ENCODE data around the gene VGLL4.

VGLL4 gene

GRCh38 chr3:11662392-11662990 is 18.8 kb upstream of the VGLL4 start:
- no peak for TF ChIP-seq POLR2A (IDR thresholded peaks at IDR 0.05; ENCODE audit: low read depth, low read length)
- DNase-seq (ENCODE audit: insufficient read length, low spot score) (peak; percentile 20), FAIRE-seq (peak; percentile 66)

GRCh38 chr3:11661827-11662226 is 18.1 kb upstream of the VGLL4 start:
- peak; percentile 60 for FAIRE-seq

GRCh38 chr3:11661052-11661656 is 17.4 kb upstream of the VGLL4 start:
- DNase-seq (ENCODE audit: insufficient read length, low spot score), result no peak
- no peak for TF ChIP-seq POLR2A (IDR thresholded peaks at IDR 0.05; ENCODE audit: low read depth, low read length)
- FAIRE-seq, result no peak

More at GRCh38 chr3:11661827-11662226, 18.1 kb upstream of the VGLL4 start:
- no peak for TF ChIP-seq POLR2A (IDR thresholded peaks at IDR 0.05; ENCODE audit: low read depth, low read length)
- no peak for DNase-seq (ENCODE audit: insufficient read length, low spot score)

GRCh38 chr3:11660242-11660641 is 16.5 kb upstream of the VGLL4 start:
- no peak for TF ChIP-seq POLR2A (IDR thresholded peaks at IDR 0.05; ENCODE audit: low read depth, low read length)
- FAIRE-seq (no peak), DNase-seq (ENCODE audit: insufficient read length, low spot score) (no peak)

- FAIRE-seq (no peak), DNase-seq (ENCODE audit: insufficient read length, low spot score) (no peak)
- no peak for TF ChIP-seq POLR2A (IDR thresholded peaks at IDR 0.05; ENCODE audit: low read depth, low read length)
These were observed 14.5 kb upstream of the VGLL4 start for GRCh38 chr3:11658180-11658579.

GRCh38 chr3:11655196-11655928 is 11.6 kb upstream of the VGLL4 start:
- DNase-seq (ENCODE audit: insufficient read length, low spot score), result no peak
- no peak for FAIRE-seq
- TF ChIP-seq POLR2A (IDR thresholded peaks at IDR 0.05; ENCODE audit: low read depth, low read length), result no peak

GRCh38 chr3:11654166-11654565 is 10.5 kb upstream of the VGLL4 start:
- FAIRE-seq, result no peak
- DNase-seq (ENCODE audit: insufficient read length, low spot score), result no peak
- TF ChIP-seq POLR2A (IDR thresholded peaks at IDR 0.05; ENCODE audit: low read depth, low read length), result no peak

- DNase-seq (ENCODE audit: insufficient read length, low spot score) (no peak), FAIRE-seq (no peak)
- TF ChIP-seq POLR2A (IDR thresholded peaks at IDR 0.05; ENCODE audit: low read depth, low read length), result no peak
These were observed 9.8 kb upstream of the VGLL4 start for GRCh38 chr3:11653298-11654055.

- TF ChIP-seq POLR2A (IDR thresholded peaks at IDR 0.05; ENCODE audit: low read depth, low read length), result no peak
- FAIRE-seq, result no peak
- DNase-seq (ENCODE audit: insufficient read length, low spot score), result no peak
These were observed 8.2 kb upstream of the VGLL4 start for GRCh38 chr3:11651900-11652299.

- FAIRE-seq, result no peak
- no peak for DNase-seq (ENCODE audit: insufficient read length, low spot score)
- no peak for TF ChIP-seq POLR2A (IDR thresholded peaks at IDR 0.05; ENCODE audit: low read depth, low read length)
These were observed 7.8 kb upstream of the VGLL4 start for GRCh38 chr3:11651477-11651876.

- no peak for TF ChIP-seq POLR2A (IDR thresholded peaks at IDR 0.05; ENCODE audit: low read depth, low read length)
- DNase-seq (ENCODE audit: insufficient read length, low spot score), result no peak
- FAIRE-seq, result no peak
These were observed 6.7 kb upstream of the VGLL4 start for GRCh38 chr3:11650391-11650790.

GRCh38 chr3:11648735-11649134 is 5.0 kb upstream of the VGLL4 start:
- FAIRE-seq, result peak; percentile 50

GRCh38 chr3:11643201-11643603 is 513 bp downstream of the VGLL4 start:
- FAIRE-seq (no peak), DNase-seq (ENCODE audit: insufficient read length, low spot score) (peak; percentile 22)
- no peak; the same call in 1 of the 2 replicates for TF ChIP-seq POLR2A (IDR thresholded peaks at IDR 0.05; ENCODE audit: low read depth, low read length)

More at GRCh38 chr3:11648735-11649134, 5.0 kb upstream of the VGLL4 start:
- no peak for DNase-seq (ENCODE audit: insufficient read length, low spot score)
- no peak for TF ChIP-seq POLR2A (IDR thresholded peaks at IDR 0.05; ENCODE audit: low read depth, low read length)
